ENCODE measurements around the gene IFT27.

The IFT27 gene

GRCh38 chr22:36714110-36714509 lies 61.8 kb downstream of the IFT27 start:
- no peak for DNase-seq

GRCh38 chr22:36713436-36713835 lies 62.5 kb downstream of the IFT27 start:
- no peak for DNase-seq
